Measurements from ENCODE around the gene PDSS2.

- TF ChIP-seq CTCF (IDR thresholded peaks at IDR 0.05) (no peak), POLR2A (IDR thresholded peaks at IDR 0.05) (no peak)
These were observed 199.4 kb downstream of the PDSS2 start for GRCh38 chr6:107259951-107260350.
